HUES6 (cell line): ENCODE measurements around the gene LOC101059915.

Source experiments
- H3K27ac ChIP-seq: 2 replicates; pipeline ENCODE4 v1.7.0; 2013; ENCODE audit warnings: low read depth, mild to moderate bottlenecking, low read length, inconsistent platforms
- H3K27me3 ChIP-seq: 2 replicates; pipeline ENCODE4 v1.6.1; 2013; ENCODE audit warnings: low read length; ENCODE audit not compliant: control insufficient read depth, insufficient read depth
- H3K36me3 ChIP-seq: 2 replicates; pipeline ENCODE4 v1.6.1; 2013; ENCODE audit warnings: low read length; ENCODE audit not compliant: control insufficient read depth, insufficient read depth
- H3K4me1 ChIP-seq: 2 replicates; pipeline ENCODE4 v1.6.1; 2013; ENCODE audit warnings: low read length; ENCODE audit not compliant: control insufficient read depth, insufficient read depth
- H3K4me3 ChIP-seq: 2 replicates; pipeline ENCODE4 v1.5.1; 2013; ENCODE audit warnings: low read depth, low read length
- H3K9ac ChIP-seq: one replicate; pipeline ENCODE4 v1.6.1; 2013; ENCODE audit warnings: mild to moderate bottlenecking, low read length
- H3K9me3 ChIP-seq: 2 replicates; pipeline ENCODE4 v1.6.1; 2013; ENCODE audit warnings: low read depth, low read length; ENCODE audit not compliant: control insufficient read depth, insufficient read depth

Gene LOC101059915

GRCh38 chrX:71667328-71668247 lies at the start of gene LOC101059915:
Gene LOC101059915 (plus strand): TSS chrX:71667546.
- H3K27me3 ChIP-seq: no peaks in the 10 kb centered on the region
- H3K4me1 ChIP-seq: no peaks in the 10 kb centered on the region; the same call in 1 of the 2 replicates
- H3K36me3 ChIP-seq: no peaks in the 10 kb centered on the region
- no peak within 1 kb of the TSS for H3K27ac ChIP-seq
- no peak within 1 kb of the TSS for H3K9ac ChIP-seq
- H3K4me3 ChIP-seq: no peak within 1 kb of the TSS
- peaks cover 22% of the 10 kb centered on the region; the same call in 1 of the 2 replicates for H3K9me3 ChIP-seq

- H3K4me1 ChIP-seq: peaks cover 3% of the 10 kb centered on the region; the same call in 1 of the 2 replicates
- H3K27me3 ChIP-seq: no peaks in the 10 kb centered on the region
- peaks cover under 1% of the 10 kb centered on the region; the same call in 1 of the 2 replicates for H3K36me3 ChIP-seq
- H3K9ac ChIP-seq: no peak overlapping the region
- no peak overlapping the region for H3K4me3 ChIP-seq
- H3K27ac ChIP-seq: no peak overlapping the region
- H3K9me3 ChIP-seq: peaks cover 38% of the 10 kb centered on the region
Observed at GRCh38 chrX:71617742-71618141, 49.6 kb upstream of the LOC101059915 start.

GRCh38 chrX:71618303-71618721 lies 49.0 kb upstream of the LOC101059915 start, which contains the start of gene CXCR3:
Gene CXCR3 (minus strand): TSS chrX:71618511. CDS start chrX:71618449, 62 bp downstream.
- Histone ChIP-seq H3K36me3 (no peaks in the 10 kb centered on the region; the same call in 1 of the 2 replicates), H3K9ac (no peak within 1 kb of the TSS), H3K4me1 (peaks cover 8% of the 10 kb centered on the region; the same call in 1 of the 2 replicates), H3K27me3 (no peaks in the 10 kb centered on the region), H3K4me3 (no peak within 1 kb of the TSS), H3K9me3 (peaks cover 40% of the 10 kb centered on the region), H3K27ac (no peak within 1 kb of the TSS)

GRCh38 chrX:71618787-71619186 lies 48.6 kb upstream of the LOC101059915 start:
- Histone ChIP-seq H3K4me1 (peaks cover 12% of the 10 kb centered on the region; the same call in 1 of the 2 replicates), H3K4me3 (no peak overlapping the region), H3K9ac (no peak overlapping the region), H3K27me3 (no peaks in the 10 kb centered on the region), H3K27ac (no peak overlapping the region), H3K36me3 (no peaks in the 10 kb centered on the region), H3K9me3 (peaks cover 40% of the 10 kb centered on the region)

- H3K4me3 ChIP-seq: no peak overlapping the region
- H3K9me3 ChIP-seq: peaks cover 40% of the 10 kb centered on the region
- peaks cover 12% of the 10 kb centered on the region; the same call in 1 of the 2 replicates for H3K4me1 ChIP-seq
- no peaks in the 10 kb centered on the region for H3K36me3 ChIP-seq
- H3K9ac ChIP-seq: no peak overlapping the region
- H3K27me3 ChIP-seq: no peaks in the 10 kb centered on the region
- H3K27ac ChIP-seq: no peak overlapping the region
Observed at GRCh38 chrX:71619193-71619592, 48.2 kb upstream of the LOC101059915 start.

- H3K9ac ChIP-seq: no peak overlapping the region
- no peaks in the 10 kb centered on the region for H3K36me3 ChIP-seq
- no peak overlapping the region for H3K27ac ChIP-seq
- H3K27me3 ChIP-seq: no peaks in the 10 kb centered on the region
- no peak overlapping the region for H3K4me3 ChIP-seq
- H3K9me3 ChIP-seq: peaks cover 40% of the 10 kb centered on the region
- H3K4me1 ChIP-seq: peaks cover 12% of the 10 kb centered on the region; the same call in 1 of the 2 replicates
Observed at GRCh38 chrX:71619986-71620385, 47.4 kb upstream of the LOC101059915 start.

GRCh38 chrX:71621603-71622002 lies 45.7 kb upstream of the LOC101059915 start:
- Histone ChIP-seq H3K36me3 (no peaks in the 10 kb centered on the region), H3K9me3 (peaks cover 32% of the 10 kb centered on the region), H3K27me3 (no peaks in the 10 kb centered on the region), H3K9ac (no peak overlapping the region), H3K4me3 (no peak overlapping the region), H3K4me1 (peaks cover 12% of the 10 kb centered on the region; the same call in 1 of the 2 replicates), H3K27ac (no peak overlapping the region)

GRCh38 chrX:71622032-71622575 lies 45.2 kb upstream of the LOC101059915 start:
- no peaks in the 10 kb centered on the region for H3K27me3 ChIP-seq
- H3K36me3 ChIP-seq: no peaks in the 10 kb centered on the region
- peaks cover 35% of the 10 kb centered on the region for H3K9me3 ChIP-seq
- H3K27ac ChIP-seq: no peak overlapping the region
- no peak overlapping the region for H3K4me3 ChIP-seq
- peaks cover 12% of the 10 kb centered on the region; the same call in 1 of the 2 replicates for H3K4me1 ChIP-seq
- H3K9ac ChIP-seq: no peak overlapping the region

- Histone ChIP-seq H3K9ac (peak overlapping the region; percentile 49), H3K9me3 (peaks cover 35% of the 10 kb centered on the region), H3K27ac (no peak overlapping the region), H3K4me3 (no peak overlapping the region), H3K36me3 (no peaks in the 10 kb centered on the region), H3K4me1 (peaks cover 12% of the 10 kb centered on the region; the same call in 1 of the 2 replicates), H3K27me3 (no peaks in the 10 kb centered on the region)
Observed at GRCh38 chrX:71622576-71623450, 44.5 kb upstream of the LOC101059915 start.

- Histone ChIP-seq H3K27me3 (no peaks in the 10 kb centered on the region), H3K9ac (no peak overlapping the region), H3K4me3 (no peak overlapping the region), H3K36me3 (no peaks in the 10 kb centered on the region), H3K27ac (no peak overlapping the region), H3K4me1 (peaks cover 12% of the 10 kb centered on the region; the same call in 1 of the 2 replicates), H3K9me3 (peaks cover 36% of the 10 kb centered on the region)
Observed at GRCh38 chrX:71623714-71624113, 43.6 kb upstream of the LOC101059915 start.
